Measurements from ENCODE around the gene MMP19. TPM values are rescaled to one million over a fixed set of nuclear protein-coding genes. Genes with fewer than 3 reads are reported as not detected.
A peak's percentile ranks its signal among the peaks of the same experiment; 100 is the strongest.
"Not testable (repeated sequence)": the region's sequence is repeated elsewhere in the genome, so short reads cannot be mapped to it uniquely, and the experiment has no call there.

Gene MMP19
- total RNA-seq, 1 experiment from 2014 or later, result 8.4 TPM

DNA sequence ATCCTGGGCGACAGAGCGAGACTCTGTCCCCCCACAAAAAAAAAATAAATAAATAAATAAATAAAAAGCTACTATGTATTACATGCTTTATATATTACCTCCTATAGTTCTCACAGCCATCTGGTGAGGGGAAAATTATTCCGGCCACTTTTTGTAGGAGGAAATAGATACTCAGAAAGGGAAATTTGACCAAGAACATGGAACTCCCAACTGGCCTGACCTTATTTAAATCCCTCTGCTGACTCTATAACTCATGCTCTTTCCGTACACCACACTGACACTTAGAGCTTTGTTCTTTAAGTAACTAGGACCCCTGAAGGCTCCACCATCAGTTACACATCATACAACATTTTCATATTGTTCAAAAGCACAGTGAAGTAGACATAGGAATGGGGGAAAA, 2.2 kb upstream of the MMP19 start:
- DNase-seq (ENCODE audit: low read depth), result no peak

DNA sequence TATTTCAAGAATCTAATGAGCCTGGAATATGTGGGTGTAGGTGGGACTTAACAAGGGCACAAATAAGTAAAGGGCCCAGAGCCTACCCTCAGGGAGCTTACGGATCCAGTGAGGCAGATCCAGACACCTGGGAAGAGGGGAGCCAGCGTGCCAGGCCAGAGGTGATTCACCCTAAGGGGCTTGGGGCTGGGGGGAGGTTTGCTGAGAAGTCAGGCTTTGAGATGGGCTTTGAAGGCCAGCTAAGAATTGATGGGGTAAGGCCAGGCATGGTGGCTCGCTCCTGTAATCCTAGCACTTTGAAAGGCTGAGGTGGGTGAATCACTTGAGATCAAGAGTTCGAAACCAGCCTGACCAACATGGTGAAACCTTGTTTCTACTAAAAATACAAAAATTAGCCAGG, 695 bp upstream of the MMP19 start:
- DNase-seq (ENCODE audit: low read depth), result no peak

DNA sequence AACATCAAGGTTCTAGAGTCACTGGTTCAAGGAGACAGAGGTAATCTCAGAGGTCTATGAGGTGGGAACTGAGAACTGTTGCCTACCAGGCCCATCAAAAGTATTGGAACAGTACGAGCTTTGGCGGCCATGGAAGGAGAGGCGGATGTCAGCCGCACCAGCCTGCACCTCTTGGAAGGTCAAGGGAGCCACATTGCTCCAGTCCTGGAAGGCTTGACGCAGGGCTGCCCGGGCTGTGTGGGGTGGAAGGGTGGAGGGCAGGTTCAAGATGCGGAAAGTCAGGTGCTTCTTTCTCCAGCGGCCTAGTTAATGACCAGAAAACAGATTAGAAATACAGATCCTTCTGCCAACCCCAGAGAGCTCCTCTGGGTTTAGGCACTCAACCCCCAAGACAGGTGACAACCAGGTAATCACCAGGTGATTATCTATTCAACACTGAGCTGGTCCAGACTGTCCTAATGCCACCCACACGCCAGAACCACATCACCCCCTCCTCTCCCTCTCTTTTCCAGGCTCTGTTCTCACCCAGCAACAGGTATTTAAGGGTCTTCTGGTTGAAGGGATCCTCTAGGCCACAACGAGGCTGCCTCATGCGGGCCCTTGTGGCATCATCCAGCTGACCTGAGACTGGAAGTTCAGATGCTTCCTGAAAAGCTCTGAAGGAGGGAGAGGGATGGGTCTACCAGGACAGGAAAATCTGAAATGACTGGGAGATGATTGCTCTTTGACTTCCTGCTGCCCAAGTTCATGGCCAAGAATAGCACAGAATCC, 2.0 kb downstream of the MMP19 start:
- DNase-seq (ENCODE audit: low read depth), result no peak

GRCh38 chr12:55839345-55840140, 3.2 kb downstream of the MMP19 start:
- no peak for DNase-seq (ENCODE audit: low read depth)

- DNase-seq (ENCODE audit: low read depth), result no peak
Observed at GRCh38 chr12:55838361-55838760, 4.4 kb downstream of the MMP19 start.

DNA sequence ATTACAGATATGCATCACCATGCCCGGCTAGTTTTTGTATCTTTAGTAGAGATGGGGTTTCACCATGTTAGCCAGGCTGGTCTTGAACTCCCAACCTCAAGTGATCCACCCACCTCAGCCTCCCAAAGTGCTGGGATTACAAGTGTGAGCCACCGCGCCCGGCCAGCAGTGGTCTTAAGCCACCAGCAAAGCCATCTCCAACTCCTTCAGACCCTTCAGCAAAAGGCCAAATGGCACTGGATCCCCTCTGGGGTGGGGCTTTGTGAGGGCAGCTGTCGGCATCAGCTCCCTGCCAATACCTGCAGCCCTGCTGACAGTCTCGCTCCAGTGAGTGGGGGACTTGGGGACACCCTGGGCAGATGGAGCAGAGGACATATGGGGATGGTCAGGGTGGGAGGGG, 8.3 kb downstream of the MMP19 start:
- not testable (repeated sequence) for DNase-seq (ENCODE audit: low read depth)

DNA sequence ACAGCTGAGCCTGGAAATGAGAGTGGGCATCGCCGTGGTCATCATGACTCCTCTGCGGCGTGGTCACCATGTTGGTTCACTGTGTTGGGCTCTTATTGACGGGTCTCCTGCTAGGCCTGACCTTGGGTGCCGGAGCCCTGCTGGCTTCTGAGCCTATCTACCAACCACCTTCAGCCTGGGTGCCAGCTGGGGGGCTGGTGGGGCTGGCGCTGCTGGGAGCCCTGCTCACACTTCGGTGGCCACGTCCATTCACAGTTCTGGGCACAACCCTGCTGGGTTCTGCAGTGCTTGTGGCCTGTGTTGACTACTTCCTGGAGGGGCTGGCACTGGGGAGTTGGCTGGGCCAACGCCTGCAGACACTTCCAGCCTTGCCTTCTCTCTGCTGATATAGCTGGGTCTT, 9.7 kb downstream of the MMP19 start:
- no peak for DNase-seq (ENCODE audit: low read depth)

GRCh38 chr12:55831447-55831815, 11.3 kb downstream of the MMP19 start:
- DNase-seq (ENCODE audit: low read depth), result no peak

DNA sequence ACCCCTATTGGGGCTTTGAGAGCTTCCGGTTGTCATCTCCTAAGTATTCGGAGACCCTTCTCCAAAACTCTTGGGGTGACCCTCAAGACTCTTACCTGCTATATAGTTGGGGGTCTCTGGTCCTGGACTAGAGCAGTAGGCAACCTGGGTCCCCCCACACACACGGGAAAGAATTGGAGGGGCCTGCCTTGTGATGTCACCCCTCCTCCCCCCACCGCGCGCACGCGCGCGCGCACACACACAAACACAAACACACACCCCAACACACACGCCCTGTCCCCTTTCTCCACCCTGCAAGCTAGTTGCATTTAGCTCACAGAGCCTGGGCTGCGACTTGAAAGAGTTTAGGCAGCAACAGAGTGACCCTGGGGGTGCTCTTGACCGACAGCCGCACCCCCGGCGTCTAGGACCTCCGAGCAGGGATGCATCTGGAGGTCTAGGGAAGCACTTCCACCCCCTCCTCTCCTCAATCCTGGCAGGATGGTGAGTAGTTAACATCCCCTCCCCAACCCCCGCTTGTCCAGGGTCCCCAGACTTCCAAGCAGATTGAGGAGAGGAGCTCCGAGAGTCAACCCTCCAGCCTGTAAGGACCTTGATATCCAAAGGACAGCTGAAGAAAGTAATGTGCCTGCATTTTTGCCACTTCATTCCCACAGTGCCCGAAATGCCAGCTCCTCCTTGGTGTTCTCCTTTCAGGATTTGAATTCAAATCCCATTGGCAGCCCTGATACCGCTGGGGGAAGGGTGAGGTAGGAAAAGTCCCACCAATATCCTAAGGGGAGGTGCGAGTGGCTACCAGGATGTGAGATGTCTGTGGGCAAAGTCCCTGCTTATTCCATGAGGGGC, 11.9 kb downstream of the MMP19 start:
- DNase-seq (ENCODE audit: low read depth), result peak; percentile 48

GRCh38 chr12:55829967-55830600, 12.7 kb downstream of the MMP19 start:
- DNase-seq (ENCODE audit: low read depth), result no peak

GRCh38 chr12:55828357-55828756, 14.4 kb downstream of the MMP19 start:
- no peak for DNase-seq (ENCODE audit: low read depth)

GRCh38 chr12:55827806-55828205, 14.9 kb downstream of the MMP19 start:
- DNase-seq (ENCODE audit: low read depth), result no peak

DNA sequence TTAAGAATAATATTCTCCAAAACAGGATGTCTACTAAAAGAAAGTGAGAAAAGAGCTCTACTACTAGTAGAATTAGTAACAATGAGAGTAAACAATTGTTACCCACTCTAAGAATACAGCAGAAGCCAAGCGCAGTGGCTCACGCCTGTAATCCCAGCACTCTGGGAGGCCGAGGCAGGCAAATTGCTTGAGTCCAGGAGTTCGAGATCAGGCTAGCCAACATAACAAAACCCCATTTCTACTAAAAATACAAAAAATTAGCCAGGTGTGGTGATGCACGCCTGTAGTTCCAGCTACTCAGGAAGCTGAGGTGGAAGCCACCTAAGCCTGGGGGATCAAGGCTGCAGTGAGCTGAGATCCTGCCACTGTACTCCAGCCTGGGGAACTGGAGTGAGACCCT, 18.0 kb downstream of the MMP19 start:
- DNase-seq (ENCODE audit: low read depth), result no peak

- no peak for DNase-seq (ENCODE audit: low read depth)
Observed at GRCh38 chr12:55823419-55823818, 19.3 kb downstream of the MMP19 start.

GRCh38 chr12:55822228-55822627, 20.5 kb downstream of the MMP19 start:
- DNase-seq (ENCODE audit: low read depth), result no peak

GRCh38 chr12:55820679-55821078, 22.1 kb downstream of the MMP19 start:
- no peak for DNase-seq (ENCODE audit: low read depth)

DNA sequence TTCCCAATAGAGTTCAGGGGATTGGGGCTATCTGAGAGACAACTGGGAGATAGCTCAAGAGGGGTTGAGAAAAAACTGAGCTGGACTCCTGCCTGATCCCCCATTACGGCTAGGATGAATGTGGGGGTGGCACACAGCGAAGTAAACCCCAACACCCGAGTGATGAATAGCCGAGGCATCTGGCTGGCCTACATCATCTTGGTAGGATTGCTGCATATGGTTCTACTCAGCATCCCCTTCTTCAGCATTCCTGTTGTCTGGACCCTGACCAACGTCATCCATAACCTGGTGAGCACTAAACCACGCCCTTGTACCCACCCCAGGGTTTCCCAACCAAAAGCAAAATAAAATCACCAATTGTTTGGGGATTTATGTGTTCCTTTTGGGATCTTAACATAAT, 23.9 kb downstream of the MMP19 start:
- DNase-seq (ENCODE audit: low read depth), result no peak

GRCh38 chr12:55818140-55818728, 24.5 kb downstream of the MMP19 start:
- no peak for DNase-seq (ENCODE audit: low read depth)

- peak; percentile 100 for DNase-seq (ENCODE audit: low read depth)
Observed at GRCh38 chr12:55817345-55818139, 25.2 kb downstream of the MMP19 start, which contains the start of the genes ORMDL2 and SARNP. ORMDL2 (plus strand) TSS chr12:55818041; CDS start chr12:55819000, 959 bp downstream. SARNP (minus strand) TSS chr12:55817724; CDS start chr12:55817701, 23 bp downstream.

DNA sequence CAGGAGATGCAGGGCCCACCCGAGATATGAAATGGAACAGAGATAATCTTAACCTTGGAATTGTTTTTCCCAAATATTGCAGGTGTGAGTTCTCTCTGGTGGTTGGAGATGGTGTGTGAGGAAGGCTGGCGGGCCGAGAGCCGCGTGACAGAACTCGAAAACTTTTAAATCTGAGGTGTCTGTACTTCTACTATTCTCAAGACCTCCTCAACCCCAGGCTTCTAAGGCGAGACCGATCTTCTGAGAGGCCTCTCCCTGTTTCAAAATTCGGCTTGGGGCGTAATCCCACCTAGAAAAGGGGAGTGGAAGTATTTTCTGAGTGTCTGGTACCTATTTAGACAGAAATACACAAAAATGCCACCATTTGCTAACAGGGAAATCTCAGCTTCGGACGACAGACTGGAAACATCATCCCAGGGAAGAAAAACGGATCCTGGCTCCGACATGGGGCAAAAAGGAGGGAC, 25.8 kb downstream of the MMP19 start:
- DNase-seq (ENCODE audit: low read depth), result no peak

Measured in Daoy (cell line).